Measurements from ENCODE around the gene STAT3.

- TF ChIP-seq CTCF (IDR thresholded peaks at IDR 0.05; ENCODE audit: insufficient read depth, low read length, poor library complexity, severe bottlenecking) (no peak), EZH2phosphoT487 (conservative IDR thresholded peaks at IDR 0.05; ENCODE audit: low read length) (no peak)
Measured at GRCh38 chr17:42365136-42365535, 23.1 kb downstream of the STAT3 start.

Data from SU-DHL-6 (cell line).